GM19452 (cell line): ENCODE results near the gene KLHL12.

Experiments used
- ATAC-seq: cut with Tn5 transposase; IDR thresholded peaks from one replicate; pipeline ENCODE4 v1.9.1; 2021; ENCODE audit not compliant: unreplicated experiment

The KLHL12 gene

GRCh38 chr1:202844259-202844658, 82.8 kb downstream of the KLHL12 start:
- ATAC-seq, result no peak

GRCh38 chr1:202843081-202843480, 84.0 kb downstream of the KLHL12 start:
- ATAC-seq, result no peak
